HG03039 (cell line): ENCODE data around the gene RAD51D.
"Not testable (repeated sequence)": the region's sequence is repeated elsewhere in the genome, so short reads cannot be mapped to it uniquely, and the experiment has no call there.

ENCODE experiments used
- ATAC-seq: cut with Tn5 transposase; IDR thresholded peaks from one replicate; pipeline ENCODE4 v1.9.1; 2021; ENCODE audit warnings: mild to moderate bottlenecking, moderate library complexity; ENCODE audit not compliant: unreplicated experiment

The RAD51D gene

GRCh38 chr17:35094902-35095301 lies 24.8 kb downstream of the RAD51D start:
- no peak for ATAC-seq

GRCh38 chr17:35090707-35091106 lies 29.0 kb downstream of the RAD51D start:
- ATAC-seq: not testable (repeated sequence)

GRCh38 chr17:35089586-35090296 lies 29.9 kb downstream of the RAD51D start:
- ATAC-seq: no peak

GRCh38 chr17:35088881-35089585 lies 30.6 kb downstream of the RAD51D start:
- ATAC-seq: peak; percentile 68

GRCh38 chr17:35088356-35088880 lies 31.2 kb downstream of the RAD51D start:
- peak; percentile 8 for ATAC-seq

GRCh38 chr17:35087731-35088355 lies 31.8 kb downstream of the RAD51D start:
- ATAC-seq: no peak

- ATAC-seq: no peak
Observed at GRCh38 chr17:35086931-35087573, 32.6 kb downstream of the RAD51D start.

- ATAC-seq: no peak
Observed at GRCh38 chr17:35086164-35086563, 33.5 kb downstream of the RAD51D start.

- no peak for ATAC-seq
Observed at GRCh38 chr17:35084987-35085386, 34.7 kb downstream of the RAD51D start.

- no peak for ATAC-seq
Observed at GRCh38 chr17:35083071-35083470, 36.6 kb downstream of the RAD51D start.

- ATAC-seq: no peak
Observed at GRCh38 chr17:35082073-35082657, 37.5 kb downstream of the RAD51D start.

- no peak for ATAC-seq
Observed at GRCh38 chr17:35081638-35082037, 38.0 kb downstream of the RAD51D start.

- no peak for ATAC-seq
Observed at GRCh38 chr17:35080536-35080935, 39.1 kb downstream of the RAD51D start.

- no peak for ATAC-seq
Observed at GRCh38 chr17:35079547-35080423, 39.9 kb downstream of the RAD51D start.

GRCh38 chr17:35076874-35077273 lies 42.8 kb downstream of the RAD51D start:
- ATAC-seq: no peak

GRCh38 chr17:35074711-35075707 lies 44.7 kb downstream of the RAD51D start:
- no peak for ATAC-seq

- ATAC-seq: no peak
Observed at GRCh38 chr17:35073991-35074627, 45.6 kb downstream of the RAD51D start.

GRCh38 chr17:35073183-35073790 lies 46.4 kb downstream of the RAD51D start:
- no peak for ATAC-seq
